HG02610 (cell line): ENCODE data around the gene FBXO9.

ENCODE experiments used
- ATAC-seq: cut with Tn5 transposase; IDR thresholded peaks from one replicate; pipeline ENCODE4 v1.9.1; 2021; ENCODE audit warnings: mild to moderate bottlenecking, moderate library complexity; ENCODE audit not compliant: unreplicated experiment

FBXO9 gene

DNA sequence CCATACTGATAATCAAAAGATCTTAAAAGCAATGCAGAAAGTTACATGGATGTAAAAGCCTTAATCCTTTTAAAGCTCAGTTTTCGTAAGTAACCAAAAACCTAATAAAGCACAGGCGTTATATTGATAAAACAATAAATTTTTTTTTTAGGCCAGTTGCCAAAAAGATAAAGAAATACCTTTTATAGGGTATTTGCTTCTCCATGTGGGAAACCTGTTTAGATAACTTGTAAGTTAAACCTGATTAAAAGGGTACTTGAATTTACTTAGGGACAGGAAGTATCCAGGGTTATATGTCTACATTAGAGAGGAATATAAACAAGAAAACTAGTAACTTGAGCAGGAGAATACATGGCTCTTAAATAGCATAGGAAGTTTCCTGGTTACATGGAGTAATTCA lies 21.1 kb downstream of the FBXO9 start:
- no peak for ATAC-seq

DNA sequence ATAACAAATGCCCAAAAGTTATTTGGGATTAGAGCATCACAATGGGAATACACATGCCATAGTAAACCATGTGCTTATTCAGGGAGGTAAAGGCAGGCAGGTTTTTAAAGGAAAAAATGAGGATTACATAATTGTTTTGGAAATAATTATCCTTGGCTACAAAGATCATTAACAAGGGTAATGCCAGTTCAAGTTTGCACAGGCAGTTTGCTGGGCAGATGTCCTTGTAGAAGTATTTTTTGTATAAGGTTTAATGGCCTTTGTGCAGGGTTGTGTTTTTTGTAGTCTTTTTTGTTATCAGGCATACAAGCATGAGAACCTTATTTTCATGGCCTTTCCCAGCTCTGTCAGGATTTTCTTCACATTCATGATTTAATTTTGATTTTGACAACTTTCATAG lies 24.7 kb downstream of the FBXO9 start:
- ATAC-seq: no peak

DNA sequence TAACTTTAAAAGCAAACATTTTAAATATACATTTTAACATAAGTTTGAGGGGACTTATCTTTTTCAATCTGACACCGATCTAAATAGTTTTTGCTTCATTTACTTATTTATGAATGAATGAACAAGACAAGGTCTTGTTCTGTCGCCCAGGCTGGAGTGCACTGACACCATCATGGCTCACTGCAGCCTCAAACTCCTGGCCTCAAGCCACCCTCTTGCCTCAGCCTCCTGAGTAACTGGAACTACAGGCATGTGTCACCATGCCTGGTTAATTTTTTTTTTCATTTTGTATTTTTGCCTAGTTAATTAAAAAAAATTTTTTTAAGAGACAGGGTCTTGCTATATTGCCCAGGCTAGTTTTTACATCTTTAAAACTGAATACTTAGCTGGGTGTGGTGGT lies 25.4 kb downstream of the FBXO9 start:
- ATAC-seq: no peak

- ATAC-seq: no peak
Observed at GRCh38 chr6:53095270-53095669, 30.1 kb downstream of the FBXO9 start.

DNA sequence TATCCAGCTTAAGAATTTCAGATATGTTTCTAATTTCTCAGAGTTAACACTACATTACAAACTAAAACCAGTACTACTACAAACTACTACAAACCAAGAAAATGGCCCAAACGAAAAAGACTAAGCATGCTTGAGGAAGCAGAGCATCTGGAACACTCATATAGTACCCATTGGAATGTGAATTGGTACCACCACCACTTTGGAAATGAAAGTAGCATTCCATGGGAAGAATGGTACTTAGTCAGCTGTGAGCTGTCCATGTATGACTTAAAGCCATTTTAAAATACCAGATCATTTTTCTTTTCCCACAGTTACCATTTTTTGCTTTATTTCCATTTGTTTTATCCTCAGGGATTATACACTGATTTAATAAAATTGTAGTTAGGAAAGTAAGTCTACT lies 30.5 kb downstream of the FBXO9 start:
- ATAC-seq: no peak

GRCh38 chr6:53100561-53100960 lies 35.4 kb downstream of the FBXO9 start:
- no peak for ATAC-seq

GRCh38 chr6:53101006-53101405 lies 35.8 kb downstream of the FBXO9 start:
- no peak for ATAC-seq

DNA sequence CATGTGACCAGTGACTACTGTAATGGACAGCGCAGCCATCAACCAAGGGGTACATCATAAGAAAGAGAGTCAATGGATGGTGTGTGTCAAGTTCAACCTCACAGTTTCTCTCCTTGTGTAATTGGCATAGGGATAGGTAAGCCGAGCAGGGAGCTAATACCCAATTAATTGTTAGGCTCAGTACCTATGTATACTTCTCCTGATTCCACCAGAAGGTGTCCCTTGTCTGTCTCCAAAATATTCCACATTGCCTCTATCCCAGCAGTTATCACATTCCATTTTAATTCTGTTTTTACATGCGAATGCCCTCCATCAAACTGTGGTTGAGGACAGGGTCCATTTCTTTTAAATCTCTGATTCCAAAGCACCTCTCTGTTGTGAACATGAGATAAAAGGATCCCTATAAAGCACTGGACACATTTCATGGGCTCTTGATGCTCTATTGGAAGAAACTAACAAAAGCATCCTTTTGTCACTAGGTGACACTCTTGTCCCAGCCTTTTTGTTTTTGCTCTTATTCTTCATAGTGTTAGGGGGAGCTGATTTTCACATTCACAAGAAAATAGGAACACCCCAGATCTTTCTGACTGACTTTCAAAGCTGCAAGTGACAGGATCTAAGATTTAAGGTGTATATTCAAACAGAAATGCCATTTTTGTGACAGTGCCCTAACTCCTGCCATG lies 38.9 kb downstream of the FBXO9 start:
- no peak for ATAC-seq

- ATAC-seq: no peak
Observed at GRCh38 chr6:53104916-53105315, 39.7 kb downstream of the FBXO9 start.

- ATAC-seq: no peak
Observed at GRCh38 chr6:53107091-53107490, 41.9 kb downstream of the FBXO9 start.

DNA sequence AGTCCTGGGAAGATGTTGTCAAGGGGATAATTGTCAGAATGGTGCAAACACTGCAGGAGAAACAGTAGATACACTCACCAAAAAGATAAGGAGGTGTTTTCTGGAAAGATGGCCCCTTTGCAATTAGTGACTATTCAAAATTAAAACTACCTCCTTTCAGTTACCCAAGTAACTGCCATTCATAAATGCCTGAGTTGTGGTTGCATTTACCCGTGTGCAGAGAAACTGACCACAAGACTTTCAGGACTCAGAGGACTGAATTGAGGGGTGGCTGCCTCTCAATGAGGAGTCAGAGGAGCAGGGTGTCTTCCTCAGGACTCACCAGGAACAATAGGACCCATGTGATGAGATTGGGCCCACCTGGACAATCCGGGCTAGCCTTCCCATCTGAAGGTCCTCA lies 44.4 kb downstream of the FBXO9 start:
- ATAC-seq: peak; percentile 61

GRCh38 chr6:53111865-53112264 lies 46.7 kb downstream of the FBXO9 start:
- ATAC-seq: no peak

- ATAC-seq: no peak
Observed at GRCh38 chr6:53112404-53112803, 47.2 kb downstream of the FBXO9 start.

DNA sequence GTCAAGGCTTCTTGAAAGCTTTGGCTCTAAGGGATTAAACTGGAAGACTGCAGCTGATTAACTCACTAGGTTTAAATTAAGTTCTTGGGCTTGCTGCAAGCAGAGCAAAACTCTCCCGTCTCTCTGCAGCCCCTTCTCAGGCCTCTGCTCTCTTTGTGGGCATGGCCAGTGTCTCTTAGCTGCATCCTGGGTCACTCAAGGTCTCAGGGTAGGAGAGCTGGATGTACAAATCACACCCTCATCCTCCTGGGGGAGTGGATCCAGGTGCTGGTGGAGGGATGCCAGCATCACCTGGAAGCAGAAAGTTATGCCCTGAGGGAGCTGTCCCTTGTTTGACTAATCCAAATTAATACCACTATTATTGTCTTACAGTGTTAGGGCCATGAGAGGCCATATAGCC lies 47.7 kb downstream of the FBXO9 start:
- ATAC-seq: no peak

DNA sequence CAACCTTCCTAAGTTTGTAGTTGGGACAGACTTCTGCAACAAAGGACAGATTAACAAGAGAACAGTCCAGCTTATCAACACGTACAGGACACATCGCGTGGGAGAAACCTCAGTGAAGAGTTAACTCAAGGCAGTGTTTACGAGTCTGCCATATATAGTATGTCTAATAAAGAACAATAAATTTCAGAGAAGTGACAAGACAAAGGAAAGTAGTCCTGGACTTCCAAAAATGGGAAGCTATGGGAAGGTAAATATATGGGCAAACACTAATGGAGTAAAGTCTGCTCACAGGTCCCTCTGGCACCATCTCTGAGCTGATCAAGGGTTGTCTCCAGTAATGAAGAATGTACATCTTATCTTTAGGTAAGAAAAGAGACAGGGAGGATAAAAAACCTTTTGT lies 48.5 kb downstream of the FBXO9 start:
- no peak for ATAC-seq

GRCh38 chr6:53115113-53115512 lies 49.9 kb downstream of the FBXO9 start:
- no peak for ATAC-seq

DNA sequence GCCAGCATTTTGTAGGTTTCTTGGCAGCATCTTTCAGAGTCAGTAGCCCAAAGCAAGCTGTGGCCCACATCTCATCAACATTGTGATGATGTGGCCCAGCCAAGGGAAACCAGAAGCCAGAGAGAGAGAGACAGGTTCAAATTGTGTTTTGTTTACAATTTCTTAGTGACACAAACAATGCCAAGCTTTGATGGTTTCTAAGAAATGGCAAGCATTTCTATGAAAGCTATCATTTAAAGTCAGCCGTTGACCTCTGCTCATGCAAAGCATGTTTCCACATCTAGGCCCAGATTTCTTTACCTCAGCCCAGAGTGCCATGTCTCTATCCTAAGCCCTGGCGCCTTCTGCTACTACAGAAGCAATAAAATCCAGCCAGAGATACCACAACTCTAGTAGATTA lies 50.5 kb downstream of the FBXO9 start:
- no peak for ATAC-seq

GRCh38 chr6:53119349-53119748 lies 54.1 kb downstream of the FBXO9 start:
- no peak for ATAC-seq

DNA sequence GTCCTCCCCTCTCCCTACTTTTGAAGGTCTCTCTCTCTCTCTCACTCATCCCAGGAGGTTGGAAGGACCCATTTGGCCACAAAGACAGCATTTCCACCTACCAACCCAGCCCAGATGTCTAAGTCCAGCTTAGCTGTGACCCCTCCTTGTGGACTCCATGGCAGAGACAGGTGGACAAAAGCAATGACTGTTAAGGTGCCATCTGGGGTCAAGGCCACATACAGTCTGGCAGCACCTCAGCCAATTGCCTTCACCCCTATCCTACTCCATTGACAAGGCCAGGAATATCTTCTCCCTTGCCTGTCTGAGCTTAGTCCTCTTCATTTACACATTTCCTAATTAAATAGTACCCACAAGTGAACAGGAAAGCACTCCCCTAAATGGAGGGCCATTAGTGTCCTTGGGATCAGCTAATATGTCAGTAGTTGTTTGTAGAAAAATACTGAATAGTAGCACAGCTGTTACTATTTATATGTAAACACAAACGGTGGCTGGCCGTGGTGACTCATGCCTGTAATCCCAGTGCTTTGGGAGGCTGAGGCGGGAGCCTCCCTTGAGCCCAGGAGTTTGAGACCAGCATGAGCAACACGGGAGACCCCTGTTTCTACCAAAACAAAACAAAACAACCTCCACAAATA lies 54.7 kb downstream of the FBXO9 start:
- no peak for ATAC-seq

GRCh38 chr6:53124131-53124800 lies 59.1 kb downstream of the FBXO9 start:
- ATAC-seq: no peak

DNA sequence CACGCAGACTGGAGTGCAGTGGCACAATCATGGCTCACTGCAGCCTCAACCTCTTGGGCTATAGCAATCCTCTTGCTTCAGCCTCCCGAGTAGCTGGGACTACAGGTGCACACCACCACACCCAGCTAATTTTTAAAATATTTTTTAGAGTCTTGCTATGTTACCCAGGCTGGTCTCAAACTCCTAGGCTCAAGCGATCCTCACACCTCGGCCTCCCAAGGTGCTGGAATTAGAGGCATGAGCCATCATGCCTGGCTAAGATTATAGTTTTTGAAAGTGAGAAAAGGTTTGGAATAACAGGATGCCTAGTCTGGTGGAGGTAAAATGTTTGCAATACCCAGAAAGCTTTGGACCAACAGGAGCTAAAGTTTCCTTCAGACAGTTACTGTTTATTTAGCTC lies 60.1 kb downstream of the FBXO9 start:
- ATAC-seq: no peak

DNA sequence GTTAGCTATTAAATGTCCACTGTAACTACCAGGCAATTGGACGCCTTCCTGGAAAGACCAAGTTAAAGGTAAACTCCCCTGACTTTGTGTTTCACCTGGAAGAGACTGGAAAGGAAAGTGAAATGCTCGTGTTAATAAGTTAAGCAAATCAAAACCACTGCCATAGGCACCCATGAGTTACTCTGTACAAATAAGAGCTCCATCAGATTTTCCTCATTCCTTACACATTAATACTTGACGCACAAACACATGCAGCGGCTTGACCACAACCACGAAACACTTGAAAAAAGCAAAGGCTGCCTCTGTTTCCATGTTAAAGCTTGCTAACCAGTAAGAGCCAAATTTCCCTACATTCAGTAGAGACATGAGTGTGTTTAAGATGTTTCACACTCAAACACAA lies 63.6 kb downstream of the FBXO9 start:
- no peak for ATAC-seq
